Right lobe of liver (tissue), 4 donors: ENCODE measurements around the gene TAF8.

Experiments used
- CTCF ChIP-seq, 4 donors: fragments of 200-600 bp in 3 of 4; fragments of 450-650 bp in 1 of 4; IDR thresholded peaks; one replicate each; pipeline versions ENCODE4 v1.5.1 to v1.8.0; 2016 to 2022; ENCODE audit warnings: antibody characterized with exemption in 4 of 4, mild to moderate bottlenecking in 2 of 4
- POLR2A ChIP-seq: fragments of 450-650 bp; IDR thresholded peaks from one replicate; pipeline ENCODE4 v1.6.1; 2017; ENCODE audit warnings: antibody characterized with exemption, mild to moderate bottlenecking
- donor health status: DM: no; HTN: no; CAD: no.
- donor health status: DM: no; HTN: no; CAD: no.
- donor health status: DM: no; HTN: yes; CAD: no.

GRCh38 chr6:42047790-42048405 is 2.4 kb upstream of the TAF8 start:
- TF ChIP-seq POLR2A (no peak), CTCF (IDR thresholded peaks at IDR 0.05) (no peak)
